COLO668 (cell line): ENCODE measurements around the gene RRAD.
A peak's percentile ranks its signal among the peaks of the same experiment; 100 is the strongest.

Experiments used
- DNase-seq: peaks from one replicate; lab custom pipeline; 2025; ENCODE audit not compliant: unreplicated experiment; lab: John Stamatoyannopoulos, UW

Gene RRAD

GRCh38 chr16:66917741-66918140 lies 7.6 kb downstream of the RRAD start:
- no peak for DNase-seq

- no peak for DNase-seq
Observed at GRCh38 chr16:66916518-66916917, 8.8 kb downstream of the RRAD start.

GRCh38 chr16:66915041-66915440 lies 10.3 kb downstream of the RRAD start:
- no peak for DNase-seq

GRCh38 chr16:66914541-66914940 lies 10.8 kb downstream of the RRAD start:
- DNase-seq: no peak

GRCh38 chr16:66913711-66914110 lies 11.6 kb downstream of the RRAD start:
- no peak for DNase-seq

- DNase-seq: no peak
Observed at GRCh38 chr16:66913081-66913480, 12.3 kb downstream of the RRAD start.

- no peak for DNase-seq
Observed at GRCh38 chr16:66911801-66912200, 13.5 kb downstream of the RRAD start.

GRCh38 chr16:66911112-66911511 lies 14.2 kb downstream of the RRAD start:
- no peak for DNase-seq

- DNase-seq: no peak
Observed at GRCh38 chr16:66910175-66910940, 15.0 kb downstream of the RRAD start.

- DNase-seq: no peak
Observed at GRCh38 chr16:66908762-66909559, 16.4 kb downstream of the RRAD start.

GRCh38 chr16:66908116-66908515 lies 17.2 kb downstream of the RRAD start:
- DNase-seq: no peak

- DNase-seq: no peak
Observed at GRCh38 chr16:66906916-66907836, 18.2 kb downstream of the RRAD start.

- peak; percentile 78 for DNase-seq
Observed at GRCh38 chr16:66905633-66906539, 19.4 kb downstream of the RRAD start.

- DNase-seq: no peak
Observed at GRCh38 chr16:66904846-66905632, 20.3 kb downstream of the RRAD start.

- no peak for DNase-seq
Observed at GRCh38 chr16:66904428-66904845, 20.9 kb downstream of the RRAD start.

GRCh38 chr16:66903544-66904427 lies 21.5 kb downstream of the RRAD start:
- no peak for DNase-seq

- DNase-seq: no peak
Observed at GRCh38 chr16:66902648-66903543, 22.4 kb downstream of the RRAD start.
